ENCODE results near the gene SCARF2.

DNA sequence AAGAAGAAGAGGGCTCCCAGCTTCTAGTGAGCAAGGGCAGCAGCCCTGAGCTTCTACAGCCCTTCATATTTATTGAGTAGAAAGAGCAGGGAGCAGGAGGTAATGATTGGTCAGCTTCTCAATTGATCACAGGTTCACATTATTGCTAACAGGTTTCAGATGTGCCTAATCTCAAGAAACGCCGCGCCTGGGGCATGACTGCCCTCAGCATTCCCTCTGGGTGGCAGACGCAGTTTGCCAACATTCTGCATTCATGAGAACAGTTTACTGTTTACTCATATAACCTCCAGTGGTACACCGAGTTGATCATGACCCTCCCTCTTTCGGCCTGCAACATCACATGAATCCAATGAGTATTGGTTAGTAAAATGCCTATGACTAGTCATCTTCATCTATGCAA lies 48.3 kb downstream of the SCARF2 start:
- TF ChIP-seq, protein P1, sequence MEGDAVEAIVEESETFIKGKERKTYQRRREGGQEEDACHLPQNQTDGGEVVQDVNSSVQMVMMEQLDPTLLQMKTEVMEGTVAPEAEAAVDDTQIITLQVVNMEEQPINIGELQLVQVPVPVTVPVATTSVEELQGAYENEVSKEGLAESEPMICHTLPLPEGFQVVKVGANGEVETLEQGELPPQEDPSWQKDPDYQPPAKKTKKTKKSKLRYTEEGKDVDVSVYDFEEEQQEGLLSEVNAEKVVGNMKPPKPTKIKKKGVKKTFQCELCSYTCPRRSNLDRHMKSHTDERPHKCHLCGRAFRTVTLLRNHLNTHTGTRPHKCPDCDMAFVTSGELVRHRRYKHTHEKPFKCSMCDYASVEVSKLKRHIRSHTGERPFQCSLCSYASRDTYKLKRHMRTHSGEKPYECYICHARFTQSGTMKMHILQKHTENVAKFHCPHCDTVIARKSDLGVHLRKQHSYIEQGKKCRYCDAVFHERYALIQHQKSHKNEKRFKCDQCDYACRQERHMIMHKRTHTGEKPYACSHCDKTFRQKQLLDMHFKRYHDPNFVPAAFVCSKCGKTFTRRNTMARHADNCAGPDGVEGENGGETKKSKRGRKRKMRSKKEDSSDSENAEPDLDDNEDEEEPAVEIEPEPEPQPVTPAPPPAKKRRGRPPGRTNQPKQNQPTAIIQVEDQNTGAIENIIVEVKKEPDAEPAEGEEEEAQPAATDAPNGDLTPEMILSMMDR (IDR thresholded peaks at IDR 0.05) = no peak
- TF ChIP-seq POLR2A (IDR thresholded peaks at IDR 0.05) = no peak
